HG03575 (cell line): ENCODE measurements around the gene LRRC3.
"Not testable (repeated sequence)": the region's sequence is repeated elsewhere in the genome, so short reads cannot be mapped to it uniquely, and the experiment has no call there.

Source experiments
- ATAC-seq: cut with Tn5 transposase; IDR thresholded peaks from one replicate; pipeline ENCODE4 v1.9.1; 2021; ENCODE audit not compliant: unreplicated experiment, insufficient number of reproducible peaks, low FRiP score; ENCODE audit errors: extremely low read depth

The LRRC3 gene

DNA sequence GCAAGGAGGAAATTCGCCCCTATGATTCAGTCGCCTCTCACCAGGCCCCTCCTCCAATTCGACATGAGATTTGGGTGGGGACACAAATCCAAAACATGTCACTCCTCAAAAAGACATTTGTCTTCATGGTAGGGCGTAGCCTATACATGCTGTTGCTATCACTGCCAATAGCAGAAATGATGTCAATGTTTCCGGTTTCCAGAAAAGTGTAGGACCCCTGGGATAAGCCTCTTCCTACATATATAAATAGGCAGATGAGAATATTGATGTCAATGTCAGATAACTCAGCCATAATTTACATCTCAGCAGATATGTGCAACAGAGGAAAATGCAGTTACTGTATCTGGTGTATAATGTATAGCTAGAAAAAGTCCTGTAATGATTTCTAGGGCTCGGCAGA is 16.7 kb downstream of the LRRC3 start:
- no peak for ATAC-seq

DNA sequence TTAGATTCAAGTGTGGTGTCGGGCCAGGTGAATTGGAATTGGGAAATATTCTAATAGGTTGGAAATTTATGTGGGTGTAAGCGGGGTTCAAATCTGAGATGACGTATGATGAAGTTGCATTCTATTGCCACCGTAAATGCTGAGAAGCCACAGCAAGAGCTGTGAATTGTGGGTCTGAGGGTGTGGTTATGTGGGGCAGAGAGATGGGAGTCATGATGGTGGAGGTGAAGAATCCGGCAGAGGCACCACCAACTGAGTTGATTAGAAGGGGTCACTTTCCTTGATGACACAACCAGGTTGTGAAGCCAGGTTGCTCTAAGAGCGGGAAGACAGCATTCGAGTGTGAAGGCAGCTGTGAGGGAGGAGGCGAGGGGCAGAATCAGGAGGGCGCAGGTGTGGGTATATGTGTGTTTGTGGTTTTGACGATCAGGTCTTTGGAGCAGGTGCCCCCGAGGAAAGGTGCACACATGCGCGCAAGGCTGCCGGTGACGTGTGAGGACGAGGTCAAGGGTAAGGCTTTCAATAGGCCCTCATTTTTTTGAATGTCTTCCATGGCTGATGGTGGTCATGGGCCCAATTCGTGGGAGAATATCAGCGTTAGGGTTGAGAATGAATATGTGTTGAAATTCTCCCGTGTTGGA is 18.7 kb downstream of the LRRC3 start:
- no peak for ATAC-seq

GRCh38 chr21:44475266-44475845 is 20.0 kb downstream of the LRRC3 start:
- ATAC-seq: no peak

DNA sequence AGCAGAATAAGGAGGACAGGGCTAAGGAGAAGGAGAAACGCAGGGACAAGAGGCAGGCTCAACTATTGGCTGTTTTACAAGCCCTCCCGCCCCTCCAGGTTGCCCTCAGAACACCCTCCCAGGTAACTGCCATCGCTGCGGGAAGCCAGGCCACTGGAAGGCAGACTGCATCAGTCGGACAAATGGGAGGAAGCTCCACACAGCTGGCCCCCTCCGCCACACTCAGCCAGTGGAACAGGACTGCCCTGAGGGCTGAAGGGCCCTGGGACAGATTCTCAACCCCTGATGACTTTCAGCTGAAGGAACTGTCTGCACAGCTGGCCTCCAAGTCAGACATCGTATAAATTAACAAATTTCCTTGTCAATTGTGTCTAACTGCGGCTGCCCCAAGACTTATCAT is 21.8 kb downstream of the LRRC3 start:
- no peak for ATAC-seq

- ATAC-seq: no peak
Measured at GRCh38 chr21:44477712-44478111, 22.4 kb downstream of the LRRC3 start.

GRCh38 chr21:44478124-44478800 is 23.0 kb downstream of the LRRC3 start:
- no peak for ATAC-seq

DNA sequence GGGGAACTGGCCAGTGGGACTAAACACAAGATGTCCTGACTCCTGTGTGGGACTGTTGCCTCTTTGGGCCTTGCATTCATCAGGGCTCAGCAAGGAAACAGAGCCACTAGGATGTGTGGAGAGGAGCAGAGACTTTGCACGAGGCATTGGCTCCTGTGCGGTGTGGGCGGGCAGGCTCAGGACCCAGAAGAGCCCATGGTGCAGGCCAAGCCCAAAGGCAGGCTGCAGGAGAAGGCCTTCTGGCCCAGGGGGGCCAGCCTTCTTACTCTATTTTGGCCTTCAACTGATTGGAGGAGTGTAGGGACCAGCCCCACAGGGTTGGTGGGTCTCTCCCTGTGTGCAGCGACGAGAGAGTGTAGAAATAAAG is 23.5 kb downstream of the LRRC3 start:
- ATAC-seq: no peak

DNA sequence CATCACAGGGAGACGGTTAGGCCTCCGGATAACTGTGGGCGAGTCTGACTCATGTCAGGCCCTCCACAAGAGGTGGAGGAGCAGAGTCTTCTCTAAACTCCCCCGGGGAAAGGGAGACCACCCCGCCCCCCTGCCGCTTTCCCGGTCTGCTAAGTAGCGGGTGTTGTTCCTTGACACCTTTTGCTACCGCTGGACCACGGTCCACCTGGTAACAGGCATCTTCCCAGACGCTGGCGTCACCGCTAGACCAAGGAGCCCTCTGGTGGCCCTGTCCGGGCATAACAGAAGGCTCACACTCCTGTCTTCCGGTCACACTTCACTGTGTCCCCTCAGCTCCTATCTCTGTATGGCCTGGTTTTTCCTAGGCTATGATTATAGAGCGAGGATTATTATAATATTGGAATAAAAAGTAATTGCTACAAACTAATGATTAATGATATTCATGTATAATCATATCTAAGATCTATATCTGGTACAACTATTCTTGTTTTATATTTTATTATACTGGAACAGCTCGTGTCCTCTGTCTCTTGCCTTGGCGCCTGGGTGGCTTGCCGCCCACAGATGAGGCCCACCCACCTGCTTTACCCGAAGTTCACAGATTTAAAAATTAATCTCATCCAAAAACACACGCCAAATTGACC is 24.4 kb downstream of the LRRC3 start:
- ATAC-seq: not testable (repeated sequence)

GRCh38 chr21:44480200-44481053 is 25.1 kb downstream of the LRRC3 start:
- ATAC-seq: no peak

DNA sequence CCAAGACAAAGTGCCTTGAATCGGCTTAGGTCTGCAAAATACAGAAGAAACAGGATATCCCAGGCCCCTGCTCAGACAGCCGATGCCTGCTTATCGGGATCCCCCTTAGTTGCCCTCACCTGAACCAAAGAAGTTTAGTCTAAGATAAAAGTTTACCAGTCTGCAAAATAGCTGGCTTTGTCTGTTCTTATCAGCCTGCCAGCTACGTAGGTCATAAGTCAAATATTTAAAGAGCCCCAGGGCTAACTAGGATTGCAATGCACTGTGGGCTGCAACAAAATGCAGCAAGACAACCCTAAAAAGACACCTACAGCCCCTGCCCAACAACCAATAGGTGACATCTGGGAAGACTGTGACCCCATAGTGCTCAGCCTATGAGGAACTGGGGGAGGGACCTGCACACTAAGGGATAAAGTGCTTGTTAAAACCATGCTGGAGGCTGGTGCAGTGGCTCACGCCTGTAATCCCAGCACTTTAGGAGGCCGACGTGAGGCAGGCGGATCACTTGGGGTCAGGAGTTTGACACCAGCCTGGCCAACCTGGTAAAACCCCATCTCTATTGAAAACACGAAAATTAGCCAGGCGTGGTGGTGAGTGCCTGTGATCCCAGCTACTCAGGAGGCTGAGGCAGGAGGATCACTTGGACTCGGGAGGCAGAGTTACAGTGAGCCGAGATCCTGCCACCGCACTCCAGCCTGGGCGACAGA is 27.4 kb downstream of the LRRC3 start:
- ATAC-seq: no peak

GRCh38 chr21:44483288-44484237 is 28.3 kb downstream of the LRRC3 start:
- no peak for ATAC-seq

GRCh38 chr21:44484498-44485253 is 29.4 kb downstream of the LRRC3 start:
- ATAC-seq: no peak

DNA sequence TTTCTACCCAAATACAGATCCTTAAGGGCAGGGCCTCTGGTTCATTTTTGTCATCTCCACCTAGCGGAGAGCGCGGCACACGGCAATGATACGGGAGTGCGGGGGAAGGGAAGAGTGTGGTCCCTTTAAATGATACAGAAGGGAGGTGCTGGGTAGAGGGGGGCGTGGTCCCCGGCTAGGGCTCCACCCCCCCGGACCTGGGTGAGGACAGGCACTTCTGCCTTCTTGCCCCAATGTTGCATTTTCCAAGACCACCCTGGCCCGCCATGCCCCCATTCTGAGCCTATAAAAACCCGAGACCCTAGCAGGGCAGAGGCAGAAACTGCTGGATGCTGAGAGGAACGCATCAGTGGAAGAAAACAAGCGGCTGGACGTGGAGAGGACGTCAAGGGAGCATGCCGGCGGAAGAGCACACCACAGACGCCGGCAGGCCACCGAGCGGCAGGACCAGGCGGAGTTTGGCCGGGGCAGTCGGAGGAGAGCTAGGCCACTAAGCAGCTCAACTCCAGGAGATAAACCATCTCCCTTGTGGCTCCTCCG is 30.0 kb downstream of the LRRC3 start:
- no peak for ATAC-seq

DNA sequence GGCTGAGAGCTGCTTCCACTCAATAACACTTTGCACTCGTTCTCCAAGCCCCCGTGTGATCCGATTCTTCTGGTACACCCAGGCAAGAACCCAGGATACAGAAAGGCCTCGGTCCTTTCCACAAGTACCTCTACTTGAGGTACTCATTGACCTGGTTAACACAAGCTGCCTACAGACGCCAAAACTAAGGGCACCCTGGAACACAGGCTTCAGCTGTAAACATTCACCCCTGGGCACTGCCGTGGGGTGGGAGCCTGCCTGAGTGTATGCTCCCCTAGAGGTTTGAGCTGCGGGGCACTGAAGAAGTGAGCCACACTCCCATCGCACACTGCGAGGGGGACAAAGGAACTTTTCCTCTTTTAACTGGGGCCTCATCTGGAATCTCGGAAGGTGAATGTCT is 30.5 kb downstream of the LRRC3 start:
- no peak for ATAC-seq

DNA sequence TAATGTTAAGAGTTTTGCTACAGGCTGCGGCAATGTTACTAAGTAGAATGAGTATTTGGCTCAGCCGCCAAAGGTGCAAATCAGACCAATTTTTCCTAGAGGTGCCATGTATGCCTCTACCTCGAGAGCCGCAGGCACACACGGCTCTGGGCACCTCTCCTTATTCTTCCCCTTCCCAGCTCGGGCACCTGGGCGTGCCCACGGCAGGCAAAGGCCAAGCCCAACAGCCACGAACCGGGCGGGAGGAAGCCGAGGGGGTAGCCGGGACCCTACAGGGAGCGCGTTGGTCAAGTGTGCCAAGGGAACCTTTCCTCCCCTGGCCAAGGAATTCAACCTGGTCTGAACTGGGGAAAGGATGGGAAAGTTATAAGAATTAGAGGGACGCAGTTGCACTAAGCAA is 31.0 kb downstream of the LRRC3 start:
- ATAC-seq: no peak

DNA sequence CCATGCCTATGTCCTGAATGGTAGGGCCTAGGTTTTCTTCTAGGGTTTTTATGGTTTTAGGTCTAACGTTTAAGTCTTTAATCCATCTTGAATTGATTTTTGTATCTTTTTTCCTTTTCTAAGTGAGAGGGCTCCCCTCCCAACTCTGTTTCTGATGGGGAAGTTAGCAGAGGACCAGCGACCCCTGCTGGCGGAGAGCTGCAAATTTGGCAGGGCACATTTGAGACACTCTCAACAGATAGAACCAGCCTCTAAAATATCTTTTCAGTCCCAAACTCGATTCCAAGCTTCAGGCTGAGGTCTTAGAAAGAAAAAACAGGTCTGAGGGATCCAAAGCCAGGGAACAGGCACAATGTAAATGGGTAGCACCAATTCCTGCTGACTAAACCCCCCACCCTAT is 32.5 kb downstream of the LRRC3 start:
- no peak for ATAC-seq

GRCh38 chr21:44489962-44490361 is 34.7 kb downstream of the LRRC3 start:
- ATAC-seq: no peak
